GM06990 (cell line): ENCODE data around the gene CRYBG3.
A peak's percentile ranks its signal among the peaks of the same experiment; 100 is the strongest.

Experiments used
- DNase-seq: peaks from one replicate; pipeline ENCODE4 v3.0.0-alpha.2; 2011; ENCODE audit not compliant: insufficient read length; ENCODE audit errors: extremely low read depth
- H3K27me3 ChIP-seq: replicated peaks from 2 replicates; pipeline ENCODE4 v1.6.0; 2011; ENCODE audit warnings: low read length; ENCODE audit not compliant: control insufficient read depth, insufficient read depth
- H3K36me3 ChIP-seq: 2 replicates; pipeline ENCODE4 v1.5.1; 2011; ENCODE audit warnings: low read length; ENCODE audit not compliant: control insufficient read depth, insufficient read depth
- H3K4me3 ChIP-seq: replicated peaks from 2 replicates; pipeline ENCODE4 v1.5.1; 2011; ENCODE audit warnings: low read depth, mild to moderate bottlenecking, control low read depth, low read length
- CTCF ChIP-seq: IDR thresholded peaks from 2 replicates; pipeline ENCODE4 v1.5.1; 2011; ENCODE audit warnings: low read length, control low read depth, mild to moderate bottlenecking, inconsistent platforms; ENCODE audit not compliant: insufficient read depth, poor library complexity, severe bottlenecking

Gene CRYBG3

GRCh38 chr3:97820780-97821179 lies 1.0 kb upstream of the CRYBG3 start:
- H3K4me3 ChIP-seq = no peak overlapping the region
- TF ChIP-seq CTCF = no peak
- no peak for DNase-seq
- H3K27me3 ChIP-seq = no peaks in the 10 kb centered on the region
- no peaks in the 10 kb centered on the region for H3K36me3 ChIP-seq

DNA sequence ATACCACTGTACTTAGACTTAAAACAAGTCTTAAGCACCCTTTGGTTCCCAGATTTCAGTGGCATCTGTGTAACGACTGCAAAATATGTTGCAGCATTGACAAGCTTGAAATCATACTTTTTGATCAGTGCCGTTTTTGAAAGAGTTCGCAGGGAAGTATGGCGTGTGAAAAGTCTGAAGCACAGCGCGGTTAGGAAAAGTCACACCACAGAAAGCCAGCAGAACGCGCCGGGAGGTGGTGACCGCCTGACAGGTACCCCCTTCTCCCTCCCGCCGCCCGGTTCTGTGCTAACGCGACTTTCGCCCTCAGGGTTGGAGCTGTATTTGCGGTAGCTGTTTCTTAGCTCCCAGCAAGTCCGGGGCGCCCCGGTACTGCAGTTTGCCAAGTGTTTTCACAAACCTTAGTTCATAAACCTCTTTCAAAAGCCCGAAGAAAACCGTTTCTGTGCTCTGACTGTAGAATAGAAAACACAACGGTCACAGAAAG lies 481 bp upstream of the CRYBG3 start:
- Histone ChIP-seq H3K4me3 (peak overlapping the region; percentile 89), H3K36me3 (no peaks in the 10 kb centered on the region), H3K27me3 (no peaks in the 10 kb centered on the region)
- no peak for DNase-seq
- TF ChIP-seq CTCF = no peak

GRCh38 chr3:97822359-97822775 lies 556 bp downstream of the CRYBG3 start:
- DNase-seq = no peak
- Histone ChIP-seq H3K36me3 (no peaks in the 10 kb centered on the region), H3K27me3 (no peaks in the 10 kb centered on the region), H3K4me3 (peak overlapping the region; percentile 89)
- TF ChIP-seq CTCF = no peak

GRCh38 chr3:97823046-97824004 lies 1.5 kb downstream of the CRYBG3 start:
- no peak for TF ChIP-seq CTCF
- H3K36me3 ChIP-seq = no peaks in the 10 kb centered on the region
- no peak for DNase-seq
- H3K27me3 ChIP-seq = no peaks in the 10 kb centered on the region
- peak overlapping the region; percentile 89 for H3K4me3 ChIP-seq

DNA sequence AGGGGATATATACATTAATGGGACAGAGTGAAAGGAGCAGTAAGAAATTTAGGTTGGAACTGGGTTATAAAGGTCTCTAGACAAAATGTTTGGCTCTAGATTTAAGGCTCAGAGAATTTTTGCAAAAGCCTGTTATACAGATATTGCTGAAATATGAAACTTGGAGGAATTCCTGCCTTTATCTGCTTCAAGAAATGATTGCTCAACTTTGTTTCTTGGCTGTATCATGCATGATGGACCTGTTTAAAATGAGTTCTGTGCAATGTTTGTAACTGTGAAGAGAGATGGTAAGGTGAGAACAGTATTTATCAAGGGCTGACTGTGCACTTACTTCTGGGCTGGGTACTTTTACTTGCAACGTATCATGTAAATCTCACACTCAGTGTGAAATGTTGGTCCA lies 3.3 kb downstream of the CRYBG3 start:
- no peaks in the 10 kb centered on the region for H3K36me3 ChIP-seq
- DNase-seq = no peak
- H3K4me3 ChIP-seq = no peak overlapping the region
- H3K27me3 ChIP-seq = no peaks in the 10 kb centered on the region
- no peak for TF ChIP-seq CTCF
